ENCODE data around the gene TNS4. TPM values are rescaled to one million over a fixed set of nuclear protein-coding genes. Genes with fewer than 3 reads are reported as not detected.
A peak's percentile ranks its signal among the peaks of the same experiment; 100 is the strongest.

Gene TNS4
- total RNA-seq, 4 donors from 2014 or later: 413 to 1,865 (median 485) TPM

DNA sequence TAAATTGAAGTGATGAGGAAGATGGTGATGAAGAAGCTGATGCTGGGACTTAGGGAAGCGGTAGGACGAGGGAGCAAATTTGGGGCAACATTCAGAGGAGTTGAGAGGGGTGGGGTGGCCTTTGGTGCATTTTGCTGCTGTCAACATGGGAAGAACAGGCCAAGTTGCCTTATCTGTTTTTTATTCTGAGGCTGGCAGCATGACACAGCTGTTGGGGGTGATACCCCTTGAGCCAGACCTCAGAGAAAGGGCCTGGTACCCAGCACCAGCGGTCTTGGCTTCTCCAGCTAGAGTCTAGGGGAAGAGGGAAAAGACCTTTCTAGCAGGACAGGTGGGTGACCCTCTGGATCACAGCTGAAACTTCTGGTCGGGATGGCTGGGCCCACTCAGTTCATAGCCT, 53.6 kb downstream of the TNS4 start:
- TF ChIP-seq, protein P1, sequence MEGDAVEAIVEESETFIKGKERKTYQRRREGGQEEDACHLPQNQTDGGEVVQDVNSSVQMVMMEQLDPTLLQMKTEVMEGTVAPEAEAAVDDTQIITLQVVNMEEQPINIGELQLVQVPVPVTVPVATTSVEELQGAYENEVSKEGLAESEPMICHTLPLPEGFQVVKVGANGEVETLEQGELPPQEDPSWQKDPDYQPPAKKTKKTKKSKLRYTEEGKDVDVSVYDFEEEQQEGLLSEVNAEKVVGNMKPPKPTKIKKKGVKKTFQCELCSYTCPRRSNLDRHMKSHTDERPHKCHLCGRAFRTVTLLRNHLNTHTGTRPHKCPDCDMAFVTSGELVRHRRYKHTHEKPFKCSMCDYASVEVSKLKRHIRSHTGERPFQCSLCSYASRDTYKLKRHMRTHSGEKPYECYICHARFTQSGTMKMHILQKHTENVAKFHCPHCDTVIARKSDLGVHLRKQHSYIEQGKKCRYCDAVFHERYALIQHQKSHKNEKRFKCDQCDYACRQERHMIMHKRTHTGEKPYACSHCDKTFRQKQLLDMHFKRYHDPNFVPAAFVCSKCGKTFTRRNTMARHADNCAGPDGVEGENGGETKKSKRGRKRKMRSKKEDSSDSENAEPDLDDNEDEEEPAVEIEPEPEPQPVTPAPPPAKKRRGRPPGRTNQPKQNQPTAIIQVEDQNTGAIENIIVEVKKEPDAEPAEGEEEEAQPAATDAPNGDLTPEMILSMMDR (IDR thresholded peaks at IDR 0.05): no peak
- TF ChIP-seq POLR2A (IDR thresholded peaks at IDR 0.05): no peak
- no peak for DNase-seq (ENCODE audit: low spot score in 2 of 2)
- no peak overlapping the region for H3K4me3 ChIP-seq (ENCODE audit: low read depth, poor library complexity, severe bottlenecking)
- intact Hi-C loops (cut with DNase I; ENCODE audit: low total_unique reads): loop anchor here (10.0 kb wide), 1 partner anchor 87 kb away; no protein-coding TSS in a partner anchor
- 53 to 63% methylated on average over 4 of the region's 4 CpGs for WGBS, 2 donors

DNA sequence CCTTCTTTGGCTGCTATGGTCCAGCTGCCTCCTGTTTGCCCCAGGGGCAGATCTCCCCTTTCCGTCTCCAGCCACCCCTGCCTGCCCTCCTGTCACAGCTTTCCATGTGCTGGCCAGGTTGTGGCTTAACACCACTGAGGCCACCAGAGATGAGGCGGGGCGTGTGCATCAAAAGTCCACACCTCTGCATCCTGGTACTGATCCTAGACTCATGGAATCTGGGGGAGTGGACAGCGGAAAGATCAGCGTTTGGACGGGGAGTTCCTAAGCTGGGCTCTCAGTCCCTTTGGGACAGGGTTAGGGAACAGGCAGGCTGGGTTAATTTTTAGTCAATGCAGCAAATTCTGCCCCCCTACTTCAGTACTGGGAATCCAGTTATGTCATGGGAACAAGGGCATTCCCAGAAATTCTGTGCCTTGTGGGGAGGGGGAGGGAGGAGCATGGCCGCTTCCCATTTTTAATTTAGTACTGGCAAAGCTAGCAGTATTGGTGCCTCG, 54.2 kb downstream of the TNS4 start:
- no peak overlapping the region for H3K4me3 ChIP-seq (ENCODE audit: low read depth, poor library complexity, severe bottlenecking)
- TF ChIP-seq, protein P1 (IDR thresholded peaks at IDR 0.05): no peak
- DNase-seq (ENCODE audit: low spot score in 2 of 2): no peak
- WGBS, 2 donors: 54 to 56% methylated on average over 8 of the region's 8 CpGs
- intact Hi-C loops (cut with DNase I; ENCODE audit: low total_unique reads): loop anchor here (10.0 kb wide), 1 partner anchor 88 kb away; no protein-coding TSS in a partner anchor

DNA sequence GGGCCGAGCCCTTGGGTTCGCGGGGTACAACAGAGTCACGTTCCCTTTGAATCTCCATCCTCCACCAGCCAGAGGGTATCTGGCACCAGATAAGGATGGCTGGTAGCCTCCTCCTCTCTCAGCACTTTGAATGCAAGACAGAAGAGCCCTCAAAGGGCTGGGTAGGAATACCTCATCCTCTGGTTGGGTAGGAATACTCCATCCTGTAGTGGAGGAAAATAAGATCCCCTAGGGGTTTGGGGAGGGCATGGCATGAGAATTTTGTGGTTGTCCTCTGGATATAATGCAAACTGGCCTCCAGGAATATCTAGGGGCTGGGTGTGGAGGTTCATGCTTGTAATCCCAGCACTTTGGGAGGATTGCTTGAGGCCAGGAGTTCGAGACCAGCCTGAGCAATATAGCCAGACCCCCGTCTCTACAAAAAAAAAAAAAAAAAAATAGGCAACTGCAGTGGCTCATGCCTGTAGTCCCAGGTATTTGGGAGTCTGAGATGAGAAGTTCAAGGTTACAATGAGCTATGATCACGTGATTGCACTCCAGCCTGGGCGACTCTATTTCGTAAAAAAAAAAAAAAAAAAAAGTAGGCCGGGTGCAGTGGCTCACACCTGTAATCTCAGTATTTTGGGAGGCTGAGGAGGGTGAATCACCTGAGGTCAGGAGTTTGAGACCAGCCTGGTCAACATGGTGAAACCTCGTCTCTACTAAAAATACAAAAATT, 55.5 kb downstream of the TNS4 start:
- DNase-seq (ENCODE audit: low spot score in 2 of 2): no peak
- intact Hi-C loops (cut with DNase I; ENCODE audit: low total_unique reads): loop anchor here (10.0 kb wide), 1 partner anchor 89 kb away; no protein-coding TSS in a partner anchor
- 60 to 64% methylated on average over 11 of the region's 11 CpGs for WGBS, 2 donors

DNA sequence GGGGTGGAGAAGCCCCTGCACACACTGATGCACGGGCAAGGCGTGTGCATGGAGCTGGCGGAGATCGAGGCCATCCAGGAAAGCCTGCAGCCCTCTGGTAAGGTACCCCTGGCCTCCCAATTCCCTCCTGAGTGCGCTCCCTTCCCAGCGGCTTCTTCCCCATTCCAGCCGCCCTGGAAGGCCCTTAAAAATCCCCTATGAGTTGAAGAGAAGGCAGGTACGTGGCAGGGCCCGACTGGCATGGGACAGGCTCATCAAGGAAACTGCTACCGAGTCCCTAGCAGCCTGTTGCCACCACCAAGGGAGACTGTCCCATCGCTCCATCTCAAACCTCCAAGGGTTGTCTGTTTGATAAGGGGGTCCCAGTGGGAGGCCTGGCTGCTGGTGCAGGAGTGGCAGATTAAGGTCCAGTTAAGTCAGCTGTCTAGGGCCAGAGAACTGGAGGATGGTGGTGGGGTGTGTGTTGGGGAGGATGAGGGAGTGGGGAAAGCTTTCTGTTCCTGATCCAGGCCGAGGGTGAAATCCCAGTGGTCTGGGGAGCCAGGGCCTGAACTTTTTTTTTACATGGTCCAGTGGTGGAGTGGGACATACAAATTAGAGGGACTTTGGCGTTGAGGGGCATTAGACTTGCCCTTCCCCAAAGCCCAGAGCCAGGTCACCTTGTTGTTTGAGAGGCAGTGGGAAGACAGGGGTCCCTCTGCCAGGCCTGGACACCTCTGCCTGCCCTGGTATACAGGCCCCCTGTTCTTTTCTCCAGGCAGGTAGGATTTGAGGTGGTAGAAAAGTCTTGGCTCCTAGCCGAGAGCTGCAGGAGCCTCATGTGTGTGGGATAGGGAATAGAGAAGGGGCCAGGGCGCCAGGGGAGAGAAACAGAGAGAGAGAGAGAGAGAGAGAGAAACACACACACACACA, 57.2 kb downstream of the TNS4 start:
- WGBS, 2 donors: 17 to 21% methylated on average over 14 to 15 of the region's 15 CpGs
- intact Hi-C loops (cut with DNase I; ENCODE audit: low total_unique reads): loop anchor here (10.0 kb wide), 1 partner anchor 91 kb away; no protein-coding TSS in a partner anchor
- no peak for DNase-seq (ENCODE audit: low spot score in 2 of 2)
- peak overlapping the region; percentile 31 for H3K4me3 ChIP-seq (ENCODE audit: low read depth, poor library complexity, severe bottlenecking)
- TF ChIP-seq POLR2A (IDR thresholded peaks at IDR 0.05): no peak
- TF ChIP-seq, protein P1 (IDR thresholded peaks at IDR 0.05): no peak

More for the DNA sequence above, 55.5 kb downstream of the TNS4 start:
- peak overlapping the region; percentile 25 for H3K4me3 ChIP-seq (ENCODE audit: low read depth, poor library complexity, severe bottlenecking)
- TF ChIP-seq, protein P1 (IDR thresholded peaks at IDR 0.05): no peak
- TF ChIP-seq POLR2A (IDR thresholded peaks at IDR 0.05): no peak

DNA sequence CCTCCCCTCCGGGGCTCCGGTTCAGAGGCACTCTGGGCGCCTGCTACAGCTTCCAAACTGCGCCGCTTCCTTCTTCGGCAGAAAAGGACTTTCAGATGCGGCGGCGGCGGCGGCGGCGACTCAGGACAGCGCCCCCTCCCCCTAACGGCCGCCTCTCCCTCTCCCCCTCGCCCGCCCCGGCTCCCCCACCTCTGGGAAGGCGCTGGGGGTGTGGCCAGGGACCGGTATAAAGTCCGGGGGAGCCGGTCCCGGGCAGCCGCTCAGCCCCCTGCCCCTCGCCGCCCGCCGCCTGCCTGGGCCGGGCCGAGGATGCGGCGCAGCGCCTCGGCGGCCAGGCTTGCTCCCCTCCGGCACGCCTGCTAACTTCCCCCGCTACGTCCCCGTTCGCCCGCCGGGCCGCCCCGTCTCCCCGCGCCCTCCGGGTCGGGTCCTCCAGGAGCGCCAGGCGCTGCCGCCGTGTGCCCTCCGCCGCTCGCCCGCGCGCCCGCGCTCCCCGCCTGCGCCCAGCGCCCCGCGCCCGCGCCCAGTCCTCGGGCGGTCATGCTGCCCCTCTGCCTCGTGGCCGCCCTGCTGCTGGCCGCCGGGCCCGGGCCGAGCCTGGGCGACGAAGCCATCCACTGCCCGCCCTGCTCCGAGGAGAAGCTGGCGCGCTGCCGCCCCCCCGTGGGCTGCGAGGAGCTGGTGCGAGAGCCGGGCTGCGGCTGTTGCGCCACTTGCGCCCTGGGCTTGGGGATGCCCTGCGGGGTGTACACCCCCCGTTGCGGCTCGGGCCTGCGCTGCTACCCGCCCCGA, 58.0 kb downstream of the TNS4 start, which contains the start of gene IGFBP4:
TSS of gene IGFBP4 (plus strand) at position 255 of the 792 bp plus-strand sequence. CDS start at position 541, 286 bp downstream.
- DNase-seq (ENCODE audit: low spot score in 2 of 2): peak; percentile 53 to 97
- TF ChIP-seq, protein P1 (IDR thresholded peaks at IDR 0.05): no peak
- no peak for TF ChIP-seq POLR2A (IDR thresholded peaks at IDR 0.05)
- intact Hi-C loops (cut with DNase I; ENCODE audit: low total_unique reads): loop anchor here (10.0 kb wide), 1 partner anchor 91 kb away; no protein-coding TSS in a partner anchor
- WGBS, 2 donors: 0 to 2% methylated on average over 15 to 46 of the region's 98 CpGs
- peak within 1 kb of the TSS; percentile 31 for H3K4me3 ChIP-seq (ENCODE audit: low read depth, poor library complexity, severe bottlenecking)

Data from lower leg skin (tissue), 4 donors.